Choroid plexus epithelial cell (primary cell): ENCODE measurements around the gene TMEM94.
"Not testable (repeated sequence)": the region's sequence is repeated elsewhere in the genome, so short reads cannot be mapped to it uniquely, and the experiment has no call there.

Experiments used
- DNase-seq: peaks from one replicate; pipeline ENCODE4 v3.0.0-alpha.2; 2010; ENCODE audit warnings: low read depth
- H3K4me3 ChIP-seq: 2 replicates; pipeline ENCODE4 v1.5.1; 2011; ENCODE audit warnings: low read depth, mild to moderate bottlenecking, control low read depth, low read length, moderate library complexity
- CTCF ChIP-seq: conservative IDR thresholded peaks from 2 replicates; pipeline ENCODE4 v1.5.1; 2011; ENCODE audit warnings: low read depth, mild to moderate bottlenecking, control low read depth, inconsistent platforms, low read length, moderate library complexity

TMEM94 gene

GRCh38 chr17:75474736-75475135 lies 18.3 kb downstream of the TMEM94 start:
- no peak for TF ChIP-seq CTCF

GRCh38 chr17:75475144-75475835 lies 18.9 kb downstream of the TMEM94 start:
- no peak overlapping the region for H3K4me3 ChIP-seq
- peak; percentile 31 for DNase-seq
- no peak for TF ChIP-seq CTCF

More at GRCh38 chr17:75474736-75475135, 18.3 kb downstream of the TMEM94 start:
- DNase-seq: no peak
- H3K4me3 ChIP-seq: no peak overlapping the region

- H3K4me3 ChIP-seq: no peak overlapping the region
- no peak for DNase-seq
- no peak for TF ChIP-seq CTCF
These were observed 19.4 kb downstream of the TMEM94 start for GRCh38 chr17:75475851-75476250.

GRCh38 chr17:75476271-75476671 lies 19.8 kb downstream of the TMEM94 start:
- no peak overlapping the region for H3K4me3 ChIP-seq
- no peak for TF ChIP-seq CTCF
- DNase-seq: peak; percentile 38

GRCh38 chr17:75476752-75477489 lies 20.5 kb downstream of the TMEM94 start:
- DNase-seq: no peak
- H3K4me3 ChIP-seq: no peak overlapping the region
- no peak for TF ChIP-seq CTCF

GRCh38 chr17:75477490-75477862 lies 21.0 kb downstream of the TMEM94 start:
- not testable (repeated sequence) for H3K4me3 ChIP-seq, DNase-seq

- TF ChIP-seq CTCF: no peak
- peak; percentile 59 for DNase-seq
- no peak overlapping the region for H3K4me3 ChIP-seq
These were observed 22.1 kb downstream of the TMEM94 start for GRCh38 chr17:75478508-75478907.
